ENCODE data around the gene MAFF. TPM values are rescaled to one million over a fixed set of nuclear protein-coding genes. Genes with fewer than 3 reads are reported as not detected.
"Not testable (repeated sequence)": the region's sequence is repeated elsewhere in the genome, so short reads cannot be mapped to it uniquely, and the experiment has no call there.

The MAFF gene
- total and polyA plus RNA-seq, 4 donors: 57.4 to 145 (median 80.0) TPM

DNA sequence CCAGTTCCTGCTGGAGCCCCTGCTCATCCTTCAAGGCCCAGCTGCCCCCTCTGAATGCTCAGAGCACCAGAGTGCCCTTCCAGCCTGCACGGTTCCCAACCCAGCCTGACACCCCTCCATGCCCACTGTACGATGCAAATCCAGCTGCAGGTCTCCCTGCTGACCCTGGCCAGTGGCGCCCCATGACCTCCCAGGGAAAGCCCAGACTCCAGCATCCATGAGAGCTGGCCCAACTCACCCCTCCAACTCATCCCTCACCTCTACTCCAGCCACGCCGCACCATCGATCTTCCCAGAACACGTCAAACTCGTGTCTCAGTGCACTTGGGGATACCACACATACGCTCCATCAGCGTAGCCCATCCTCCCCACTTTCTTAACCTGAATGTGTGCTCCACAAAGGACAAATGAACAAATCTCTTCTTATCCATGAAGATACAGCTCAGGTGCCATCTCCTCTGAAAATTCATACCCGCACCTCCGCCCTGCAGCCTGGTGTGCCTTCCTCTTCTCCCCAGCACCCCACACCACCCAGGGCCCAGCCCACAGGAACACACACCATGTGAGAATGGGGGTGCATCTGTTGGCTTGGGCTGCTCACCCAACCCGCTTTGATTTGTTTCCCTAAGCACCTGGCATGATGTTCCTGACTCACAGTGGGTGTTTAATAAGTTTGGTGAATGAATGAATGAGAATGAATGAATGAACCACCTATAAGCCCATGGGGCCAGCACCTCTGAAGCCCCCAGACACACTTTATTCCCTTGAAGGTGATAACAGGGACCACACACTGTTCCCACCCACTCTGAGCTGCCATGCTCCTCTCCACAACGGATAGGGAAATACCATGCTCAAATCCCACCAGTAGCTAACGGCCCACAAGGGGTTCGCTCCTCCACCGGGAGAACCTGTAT lies 26.3 kb upstream of the MAFF start:
- Histone ChIP-seq H3K36me3 (ENCODE audit: control insufficient read depth in 1 of 2, insufficient read depth in 2 of 2, low read length in 1 of 2) (no peaks in the 10 kb centered on the region), H3K9me3 (ENCODE audit: control insufficient read depth, low read length) (no peaks in the 10 kb centered on the region), H3K27ac (ENCODE audit: low read depth in 1 of 2, low read length in 2 of 2) (no peak overlapping the region), H3K4me1 (ENCODE audit: control insufficient read depth in 1 of 2, insufficient read depth in 2 of 2, low read length in 2 of 2) (no peaks in the 10 kb centered on the region), H3K4me3 (ENCODE audit: low read length in 2 of 2) (no peak overlapping the region), H3K27me3 (ENCODE audit: control insufficient read depth in 1 of 2, insufficient read depth in 2 of 2, low read length in 1 of 2) (no peaks in the 10 kb centered on the region)
- intact Hi-C loops (cut with DNase I): no loop called here
- ATAC-seq (ENCODE audit: low FRiP score) (no peak), DNase-seq (peak in 1 of 2 donors; percentile 72)
- WGBS, 2 donors: 93 to 95% methylated on average over 17 of the region's 17 CpGs

DNA sequence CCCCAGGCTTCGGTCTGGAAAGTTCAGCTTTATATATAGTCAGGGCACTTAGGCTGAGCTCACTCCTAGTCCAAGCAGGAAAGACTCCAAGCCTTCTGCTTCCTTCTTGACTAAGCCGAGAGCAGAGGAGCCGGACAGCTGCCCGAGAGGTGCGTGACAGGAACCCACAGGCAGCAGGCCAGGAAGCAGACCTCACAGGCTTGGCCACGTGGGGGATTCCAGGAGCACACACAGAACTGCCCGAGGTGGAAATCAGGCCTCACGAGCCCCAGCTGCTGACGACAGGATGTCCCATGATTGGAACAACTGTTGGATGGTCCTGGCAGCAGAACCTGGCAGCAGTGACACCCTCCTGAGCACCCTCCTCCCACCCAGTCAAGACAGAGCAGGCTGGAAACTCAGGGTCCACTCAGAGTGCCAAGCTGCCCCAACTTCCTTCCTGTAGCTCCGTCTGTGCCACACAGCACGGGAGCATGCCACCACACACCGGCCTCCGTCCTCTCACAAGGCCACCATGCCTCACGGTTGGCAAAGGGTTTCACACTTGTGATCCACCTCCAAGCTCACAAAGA lies 25.5 kb upstream of the MAFF start:
- intact Hi-C loops (cut with DNase I): no loop called here

DNA sequence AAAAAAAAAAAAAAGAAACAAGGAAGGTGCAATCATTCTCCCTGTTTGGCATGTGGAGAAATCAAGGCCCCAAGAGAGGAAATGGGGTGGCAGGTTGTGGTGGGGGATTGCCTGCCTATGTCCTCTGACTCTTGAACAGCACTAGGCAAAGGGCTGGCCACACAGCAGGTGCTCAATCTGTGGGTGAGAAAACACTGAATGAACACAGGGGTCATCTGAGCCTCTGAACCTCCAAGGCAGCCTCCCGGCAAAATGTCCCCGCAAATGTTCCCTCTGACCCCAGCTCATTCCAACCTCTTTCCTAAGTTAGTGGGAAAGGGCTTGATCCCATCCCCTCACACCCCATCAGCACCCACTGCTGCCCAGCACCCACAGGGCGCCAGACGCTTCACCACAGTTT lies 24.8 kb upstream of the MAFF start:
- H3K36me3 ChIP-seq (ENCODE audit: control insufficient read depth in 1 of 2, insufficient read depth in 2 of 2, low read length in 1 of 2): no peaks in the 10 kb centered on the region

More for the DNA sequence above, 25.5 kb upstream of the MAFF start:
- Histone ChIP-seq H3K27me3 (ENCODE audit: control insufficient read depth in 1 of 2, insufficient read depth in 2 of 2, low read length in 1 of 2) (no peaks in the 10 kb centered on the region), H3K27ac (ENCODE audit: low read depth in 1 of 2, low read length in 2 of 2) (no peak overlapping the region), H3K4me3 (ENCODE audit: low read length in 2 of 2) (no peak overlapping the region), H3K4me1 (ENCODE audit: control insufficient read depth in 1 of 2, insufficient read depth in 2 of 2, low read length in 2 of 2) (no peaks in the 10 kb centered on the region), H3K36me3 (ENCODE audit: control insufficient read depth in 1 of 2, insufficient read depth in 2 of 2, low read length in 1 of 2) (no peaks in the 10 kb centered on the region), H3K9me3 (ENCODE audit: control insufficient read depth, low read length) (no peaks in the 10 kb centered on the region)
- DNase-seq: peak; percentile 80 to 90
- peak; percentile 64 for ATAC-seq (ENCODE audit: low FRiP score)
- 73 to 76% methylated on average over 14 of the region's 14 CpGs for WGBS, 2 donors

DNA sequence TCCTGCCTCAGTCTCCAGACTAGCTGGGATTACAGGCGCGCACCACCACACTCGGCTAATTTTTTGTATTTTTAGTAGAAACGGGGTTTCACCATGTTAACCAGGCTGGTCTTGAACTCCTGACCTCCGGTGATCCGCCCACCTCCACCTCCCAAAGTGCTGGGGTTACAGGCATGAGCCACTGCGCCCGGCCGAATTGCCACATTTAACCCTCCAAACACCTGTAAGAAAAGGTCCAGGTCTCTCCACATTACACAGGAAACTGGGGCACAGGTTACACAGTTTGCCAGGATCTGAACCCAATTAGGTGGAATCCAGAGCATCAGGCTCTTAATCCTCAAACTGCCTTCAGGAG lies 24.2 kb upstream of the MAFF start:
- DNase-seq: peak; percentile 16 to 55
- intact Hi-C loops (cut with DNase I): not testable (repeated sequence)

More for the DNA sequence above, 24.8 kb upstream of the MAFF start:
- intact Hi-C loops (cut with DNase I): no loop called here
- ATAC-seq (ENCODE audit: low FRiP score) (no peak), DNase-seq (peak; percentile 17 to 58)
- 95 to 99% methylated on average over 4 of the region's 4 CpGs for WGBS, 2 donors
- Histone ChIP-seq H3K27me3 (ENCODE audit: control insufficient read depth in 1 of 2, insufficient read depth in 2 of 2, low read length in 1 of 2) (no peaks in the 10 kb centered on the region), H3K4me1 (ENCODE audit: control insufficient read depth in 1 of 2, insufficient read depth in 2 of 2, low read length in 2 of 2) (no peaks in the 10 kb centered on the region), H3K4me3 (ENCODE audit: low read length in 2 of 2) (no peak overlapping the region), H3K27ac (ENCODE audit: low read depth in 1 of 2, low read length in 2 of 2) (no peak overlapping the region), H3K9me3 (ENCODE audit: control insufficient read depth, low read length) (no peaks in the 10 kb centered on the region)

DNA sequence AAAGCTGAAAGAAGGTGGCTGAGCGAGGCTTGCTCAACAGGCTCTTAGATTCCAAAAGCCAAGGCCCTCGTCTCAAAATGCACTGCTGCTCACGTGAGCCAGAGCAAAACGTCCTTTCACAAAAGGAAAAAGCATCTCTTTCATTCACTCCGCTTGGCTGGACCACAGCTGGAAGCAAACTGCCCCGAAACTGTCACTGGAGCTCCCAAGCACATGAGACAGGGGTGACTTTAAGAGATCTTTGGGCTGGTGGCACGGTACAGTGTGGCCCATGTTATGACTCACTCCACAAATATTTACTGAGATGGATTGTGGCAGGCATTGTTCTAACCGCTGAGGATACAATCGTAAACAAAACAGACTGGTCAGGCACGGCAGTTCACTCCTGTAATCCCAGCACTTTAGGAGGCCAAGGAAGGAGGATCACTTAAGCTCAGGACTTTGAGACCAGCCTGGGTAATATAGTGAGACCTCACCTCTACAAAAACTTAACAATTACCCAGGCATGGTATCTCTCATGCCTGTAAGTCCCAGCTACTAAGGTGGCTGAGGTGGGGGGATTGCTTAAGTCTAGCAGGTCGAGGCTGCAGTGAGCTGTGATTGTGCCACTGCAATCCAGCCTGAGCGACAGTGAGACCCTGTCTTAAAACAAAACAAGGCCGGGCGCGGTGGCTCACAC lies 23.7 kb upstream of the MAFF start:
- Histone ChIP-seq H3K27me3 (ENCODE audit: control insufficient read depth in 1 of 2, insufficient read depth in 2 of 2, low read length in 1 of 2) (no peaks in the 10 kb centered on the region), H3K4me3 (ENCODE audit: low read length in 2 of 2) (no peak overlapping the region), H3K36me3 (ENCODE audit: control insufficient read depth in 1 of 2, insufficient read depth in 2 of 2, low read length in 1 of 2) (no peaks in the 10 kb centered on the region), H3K4me1 (ENCODE audit: control insufficient read depth in 1 of 2, insufficient read depth in 2 of 2, low read length in 2 of 2) (no peaks in the 10 kb centered on the region), H3K9me3 (ENCODE audit: control insufficient read depth, low read length) (no peaks in the 10 kb centered on the region), H3K27ac (ENCODE audit: low read depth in 1 of 2, low read length in 2 of 2) (peak overlapping the region in 1 of 2 donors; percentile 63)
- DNase-seq (peak; percentile 42 to 50), ATAC-seq (ENCODE audit: low FRiP score) (no peak)
- 35 to 37% methylated on average over 15 of the region's 15 CpGs for WGBS, 2 donors
- intact Hi-C loops (cut with DNase I): no loop called here

More for the DNA sequence above, 24.2 kb upstream of the MAFF start:
- H3K27me3 ChIP-seq (ENCODE audit: control insufficient read depth in 1 of 2, insufficient read depth in 2 of 2, low read length in 1 of 2); H3K9me3 ChIP-seq (ENCODE audit: control insufficient read depth, low read length); H3K4me3 ChIP-seq (ENCODE audit: low read length in 2 of 2); H3K36me3 ChIP-seq (ENCODE audit: control insufficient read depth in 1 of 2, insufficient read depth in 2 of 2, low read length in 1 of 2); H3K4me1 ChIP-seq (ENCODE audit: control insufficient read depth in 1 of 2, insufficient read depth in 2 of 2, low read length in 2 of 2); ATAC-seq (ENCODE audit: low FRiP score): not testable (repeated sequence)
- H3K27ac ChIP-seq (ENCODE audit: low read depth in 1 of 2, low read length in 2 of 2): peak overlapping the region in 1 of 2 donors; percentile 13
- WGBS, 2 donors: 76 to 80% methylated on average over 9 of the region's 9 CpGs

DNA sequence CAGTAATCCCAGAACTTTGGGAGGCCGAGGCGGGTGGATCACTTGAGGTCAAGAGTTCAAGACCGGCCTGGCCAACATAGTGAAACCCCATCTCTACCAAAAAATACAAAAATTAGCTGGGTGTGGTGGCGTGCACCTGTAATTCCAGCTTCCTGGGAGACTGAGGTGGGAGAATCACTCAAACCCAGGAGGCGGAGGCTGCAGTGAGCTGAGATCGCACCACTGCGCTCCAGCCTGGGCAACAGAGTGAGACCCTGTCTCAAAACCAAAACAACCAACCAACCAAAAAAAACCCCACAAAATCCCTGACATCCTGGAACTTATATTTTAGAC lies 23.2 kb upstream of the MAFF start:
- H3K27me3 ChIP-seq (ENCODE audit: control insufficient read depth in 1 of 2, insufficient read depth in 2 of 2, low read length in 1 of 2); intact Hi-C loops (cut with DNase I); H3K27ac ChIP-seq (ENCODE audit: low read depth in 1 of 2, low read length in 2 of 2); H3K4me1 ChIP-seq (ENCODE audit: control insufficient read depth in 1 of 2, insufficient read depth in 2 of 2, low read length in 2 of 2); H3K36me3 ChIP-seq (ENCODE audit: control insufficient read depth in 1 of 2, insufficient read depth in 2 of 2, low read length in 1 of 2); H3K4me3 ChIP-seq (ENCODE audit: low read length in 2 of 2); ATAC-seq (ENCODE audit: low FRiP score); H3K9me3 ChIP-seq (ENCODE audit: control insufficient read depth, low read length): not testable (repeated sequence)
- DNase-seq: peak in 1 of 2 donors; percentile 65
- WGBS, 2 donors: 97% methylated on average over 7 of the region's 7 CpGs

DNA sequence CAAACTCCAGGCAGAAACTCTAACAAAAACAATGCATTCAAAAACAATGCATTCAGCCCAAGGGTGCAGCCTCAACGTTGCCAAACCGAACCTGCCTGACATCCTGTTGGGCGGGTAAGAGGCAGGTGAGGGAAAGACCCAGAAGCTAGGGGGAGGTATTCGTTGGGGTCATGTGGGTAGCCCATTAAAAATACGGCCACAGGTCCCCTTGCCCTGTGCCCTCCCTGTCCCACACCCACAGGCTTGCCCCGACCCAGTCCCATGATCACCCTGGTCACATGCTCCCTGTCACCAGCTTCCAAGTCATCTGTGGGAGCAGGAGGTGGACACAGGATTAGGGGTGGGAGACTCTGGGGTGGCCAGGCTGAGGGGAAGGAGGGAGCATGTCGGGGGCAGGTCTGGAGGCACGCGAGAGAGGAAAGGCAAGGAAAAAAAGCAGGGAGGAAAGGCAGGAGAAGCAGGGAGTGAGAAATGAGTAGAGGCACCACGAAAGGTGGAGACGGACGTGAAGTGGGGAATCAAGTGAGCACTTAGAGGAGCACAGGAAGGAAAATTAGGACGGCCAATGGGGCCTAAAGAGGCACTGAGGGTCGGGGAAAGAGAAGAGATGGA lies 20.8 kb upstream of the MAFF start:
- no peaks in the 10 kb centered on the region for H3K27me3 ChIP-seq (ENCODE audit: control insufficient read depth in 1 of 2, insufficient read depth in 2 of 2, low read length in 1 of 2)
- peak overlapping the region; percentile 32 to 53 for H3K4me3 ChIP-seq (ENCODE audit: low read length in 2 of 2)
- peak overlapping the region in 1 of 2 donors; percentile 29 for H3K27ac ChIP-seq (ENCODE audit: low read depth in 1 of 2, low read length in 2 of 2)
- H3K9me3 ChIP-seq (ENCODE audit: control insufficient read depth, low read length): no peaks in the 10 kb centered on the region
- intact Hi-C loops (cut with DNase I): loop anchor here in 1 of 2 donors (5.0 kb wide), 1 partner anchor 69 kb away; the partner anchor contains the start of gene BAIAP2L2
- H3K36me3 ChIP-seq (ENCODE audit: control insufficient read depth in 1 of 2, insufficient read depth in 2 of 2, low read length in 1 of 2): no peaks in the 10 kb centered on the region
- DNase-seq (peak; percentile 77 to 82), ATAC-seq (ENCODE audit: low FRiP score) (peak; percentile 28)
- H3K4me1 ChIP-seq (ENCODE audit: control insufficient read depth in 1 of 2, insufficient read depth in 2 of 2, low read length in 2 of 2): no peaks in the 10 kb centered on the region
- 19 to 23% methylated on average over 14 of the region's 14 CpGs for WGBS, 2 donors

DNA sequence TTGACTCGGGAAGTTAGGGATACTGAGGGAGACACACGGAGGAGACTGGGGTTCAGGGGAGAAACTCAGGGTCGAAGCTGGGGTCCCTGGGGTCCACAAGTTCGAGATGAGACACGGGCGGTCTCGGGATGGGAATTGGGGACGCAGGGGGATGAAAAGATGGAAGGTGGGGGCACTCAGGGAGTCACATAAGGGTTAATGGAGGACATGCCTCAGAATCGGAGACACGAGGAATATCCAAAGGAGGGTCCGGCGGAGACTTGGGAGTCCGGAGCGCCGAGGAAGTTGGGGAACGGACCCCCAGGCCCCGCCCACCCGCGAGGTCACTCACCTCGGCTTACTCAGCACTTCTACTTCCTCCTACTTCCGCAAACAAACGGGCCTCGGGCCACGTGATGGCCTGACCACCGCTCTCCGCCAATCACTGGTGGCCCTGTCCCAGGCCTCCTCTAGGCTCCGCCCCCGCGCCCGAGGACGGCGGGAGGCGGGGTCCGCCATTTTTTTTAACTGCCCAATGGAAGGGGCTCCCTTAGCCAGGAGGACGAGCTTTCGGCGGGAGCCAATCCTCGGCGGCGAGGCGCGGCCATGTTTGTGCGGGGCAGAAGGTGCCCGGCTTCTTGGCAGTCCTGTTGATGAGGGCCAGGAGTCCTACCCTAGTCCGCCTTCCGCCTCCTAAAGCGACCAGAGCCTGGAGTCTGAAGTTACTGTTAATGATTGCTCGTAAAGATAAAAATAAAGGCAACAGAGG lies 20.2 kb upstream of the MAFF start, which contains the start of gene PLA2G6:
TSS of gene PLA2G6 (minus strand) at position 378 of the 748 bp plus-strand sequence. CDS start 12,404 bp downstream, outside the sequence.
- WGBS, 2 donors: 1% methylated on average over 45 to 48 of the region's 48 CpGs
- peak; percentile 97 for ATAC-seq (ENCODE audit: low FRiP score)
- H3K4me1 ChIP-seq (ENCODE audit: control insufficient read depth in 1 of 2, insufficient read depth in 2 of 2, low read length in 2 of 2): no peaks in the 10 kb centered on the region
- H3K27me3 ChIP-seq (ENCODE audit: control insufficient read depth in 1 of 2, insufficient read depth in 2 of 2, low read length in 1 of 2): no peaks in the 10 kb centered on the region
- DNase-seq: peak; percentile 99
- no peaks in the 10 kb centered on the region for H3K36me3 ChIP-seq (ENCODE audit: control insufficient read depth in 1 of 2, insufficient read depth in 2 of 2, low read length in 1 of 2)
- intact Hi-C loops (cut with DNase I): loop anchor here in 1 of 2 donors (5.0 kb wide), 1 partner anchor 69 kb away; the partner anchor contains the start of gene BAIAP2L2
- H3K9me3 ChIP-seq (ENCODE audit: control insufficient read depth, low read length): no peaks in the 10 kb centered on the region
- H3K27ac ChIP-seq (ENCODE audit: low read depth in 1 of 2, low read length in 2 of 2): peak within 1 kb of the TSS in 1 of 2 donors; percentile 29
- H3K4me3 ChIP-seq (ENCODE audit: low read length in 2 of 2): peak within 1 kb of the TSS; percentile 32 to 53

All from aorta (tissue), 5 donors.